ENCODE results near the gene MT4. TPM values are rescaled to one million over a fixed set of nuclear protein-coding genes. Genes with fewer than 3 reads are reported as not detected.

MT4 gene
- polyA plus RNA-seq, 1 of the 3 experiments (the other 2 are of a cell fraction) = not detected

DNA sequence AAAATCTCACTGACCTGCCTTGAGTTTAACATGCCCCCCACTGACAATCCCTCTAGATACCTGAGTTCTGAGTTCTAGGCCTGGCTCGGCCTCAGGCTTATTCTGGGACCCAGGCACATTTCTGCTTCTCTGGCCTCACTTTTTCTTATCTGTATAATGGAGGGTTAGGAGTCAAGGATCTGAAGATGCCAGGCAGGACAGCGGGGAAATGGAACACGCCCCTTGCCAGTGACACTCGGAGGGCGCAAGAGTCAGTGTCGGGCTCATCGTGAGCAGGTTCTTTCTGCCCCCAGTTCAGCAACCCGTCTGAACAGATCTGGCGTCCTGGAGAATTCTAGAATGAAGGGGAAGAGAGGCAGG, 23.9 kb downstream of the MT4 start:
- WGBS (ENCODE audit: low lambda C conversion rate) = 34% methylated on average over 9 of the region's 9 CpGs
- peaks cover 0 to 8% of the 10 kb centered on the region in 2 experiments; a peak in 1 of 4 replicates for H3K4me1 ChIP-seq (ENCODE audit: control insufficient read depth in 1 of 2, insufficient read depth in 2 of 2, low read depth in 1 of 2, low read length in 1 of 2)
- no peak for DNase-seq
- no peak overlapping the region for H3K9ac ChIP-seq
- H3K36me3 ChIP-seq (replicated peaks in 1 of 2; ENCODE audit: control insufficient read depth in 1 of 2, insufficient read depth in 2 of 2, low read length in 1 of 2) = no peaks in the 10 kb centered on the region
- no peak overlapping the region for H3K27ac ChIP-seq (ENCODE audit: low read depth in 2 of 2, low read length in 1 of 2)
- no peaks in the 10 kb centered on the region for H3F3A ChIP-seq (replicated peaks; ENCODE audit: insufficient read depth)
- no peak overlapping the region for H2AFZ ChIP-seq (ENCODE audit: low read depth)
- ChIA-PET CTCF (interaction anchor here (1.0 to 4.1 kb wide), 3 partner anchors 12 to 114 kb away, joined by 4 to 28 read pairs (median 5); no protein-coding TSS in a partner anchor), POLR2A (no interaction called here)
- H4K20me1 ChIP-seq (ENCODE audit: insufficient read depth) = no peaks in the 10 kb centered on the region
- H3K4me3 ChIP-seq (ENCODE audit: low read depth in 2 of 2, low read length in 1 of 2) = peak overlapping the region; percentile 49 to 74; a peak in 3 of 4 replicates
- no peaks in the 10 kb centered on the region for H3K9me2 ChIP-seq
- H3K4me2 ChIP-seq = peak overlapping the region; percentile 93
- TF ChIP-seq FOXJ3 (CRISPR knock-in tag; IDR thresholded peaks at IDR 0.05) (no peak), EZH2phosphoT487 (IDR thresholded peaks at IDR 0.05; ENCODE audit: borderline replicate concordance, low read depth) (no peak), RCOR1 (IDR thresholded peaks at IDR 0.05; ENCODE audit: low read length) (no peak), SIN3A (IDR thresholded peaks at IDR 0.05; ENCODE audit: borderline replicate concordance, low read depth, low read length) (no peak), RAD21 (IDR thresholded peaks at IDR 0.05; ENCODE audit: low read length) (no peak), FOXM1 (IDR thresholded peaks at IDR 0.05; ENCODE audit: low read depth) (no peak), MEF2A (IDR thresholded peaks at IDR 0.05; ENCODE audit: borderline replicate concordance, low read depth) (no peak)
- TF ChIP-seq, protein P1, sequence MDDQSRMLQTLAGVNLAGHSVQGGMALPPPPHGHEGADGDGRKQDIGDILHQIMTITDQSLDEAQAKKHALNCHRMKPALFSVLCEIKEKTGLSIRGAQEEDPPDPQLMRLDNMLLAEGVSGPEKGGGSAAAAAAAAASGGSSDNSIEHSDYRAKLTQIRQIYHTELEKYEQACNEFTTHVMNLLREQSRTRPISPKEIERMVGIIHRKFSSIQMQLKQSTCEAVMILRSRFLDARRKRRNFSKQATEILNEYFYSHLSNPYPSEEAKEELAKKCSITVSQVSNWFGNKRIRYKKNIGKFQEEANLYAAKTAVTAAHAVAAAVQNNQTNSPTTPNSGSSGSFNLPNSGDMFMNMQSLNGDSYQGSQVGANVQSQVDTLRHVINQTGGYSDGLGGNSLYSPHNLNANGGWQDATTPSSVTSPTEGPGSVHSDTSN (IDR thresholded peaks at IDR 0.05) = no peak
- TF ChIP-seq, protein P2, sequence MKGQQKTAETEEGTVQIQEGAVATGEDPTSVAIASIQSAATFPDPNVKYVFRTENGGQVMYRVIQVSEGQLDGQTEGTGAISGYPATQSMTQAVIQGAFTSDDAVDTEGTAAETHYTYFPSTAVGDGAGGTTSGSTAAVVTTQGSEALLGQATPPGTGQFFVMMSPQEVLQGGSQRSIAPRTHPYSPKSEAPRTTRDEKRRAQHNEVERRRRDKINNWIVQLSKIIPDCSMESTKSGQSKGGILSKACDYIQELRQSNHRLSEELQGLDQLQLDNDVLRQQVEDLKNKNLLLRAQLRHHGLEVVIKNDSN (IDR thresholded peaks at IDR 0.05; ENCODE audit: borderline replicate concordance, low read depth) = no peak
- no peaks in the 10 kb centered on the region; the same call in 1 of the 2 replicates for H3K27me3 ChIP-seq (ENCODE audit: insufficient read depth)
- no peaks in the 10 kb centered on the region for H3K9me3 ChIP-seq
- H3K79me2 ChIP-seq (ENCODE audit: insufficient read depth) = no peaks in the 10 kb centered on the region

DNA sequence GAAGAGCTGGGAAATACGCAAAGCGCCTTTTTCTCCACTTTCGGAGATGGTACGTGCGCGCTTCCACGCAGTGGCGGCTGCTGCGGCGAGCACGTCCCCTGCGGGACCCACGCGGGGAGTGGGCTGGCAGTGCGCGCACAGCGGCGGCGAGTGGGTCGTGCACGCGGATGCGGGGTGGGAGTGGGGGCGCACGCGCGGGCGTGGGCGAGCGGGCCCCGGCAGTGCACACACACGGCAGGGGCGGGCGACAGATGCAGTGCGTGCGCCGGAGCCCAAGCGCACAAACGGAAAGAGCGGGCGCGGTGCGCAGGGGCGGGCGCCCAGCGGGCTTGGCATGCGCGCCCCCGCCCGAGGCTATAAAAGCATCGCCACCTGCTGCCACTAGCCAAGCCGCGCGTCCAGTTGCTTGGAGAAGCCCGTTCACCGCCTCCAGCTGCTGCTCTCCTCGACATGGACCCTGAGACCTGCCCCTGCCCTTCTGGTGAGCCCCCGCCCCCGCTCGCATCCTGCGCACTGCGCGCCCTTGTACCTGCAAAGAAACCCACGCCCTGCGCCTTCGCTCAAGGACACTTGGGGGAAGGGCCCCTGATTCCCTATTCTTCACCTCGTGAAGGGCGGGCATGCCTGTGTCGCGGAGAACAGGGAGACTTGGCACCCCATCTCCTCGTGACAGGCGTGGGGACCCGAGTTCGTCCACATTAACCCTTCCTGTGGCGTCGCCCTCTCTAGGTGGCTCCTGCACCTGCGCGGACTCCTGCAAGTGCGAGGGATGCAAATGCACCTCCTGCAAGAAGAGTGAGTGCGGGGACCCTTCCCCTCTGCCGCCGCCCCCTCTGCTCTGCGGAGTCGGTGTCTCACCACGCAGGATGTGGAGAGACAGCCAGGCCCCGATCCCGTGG, 24.5 kb downstream of the MT4 start, which contains the start of gene MT3:
Gene MT3 (plus strand): TSS at position 388 of the 899 bp plus-strand sequence. CDS start 63 bp downstream, at position 451.
- H3K4me3 ChIP-seq (ENCODE audit: low read depth in 2 of 2, low read length in 1 of 2) = peak within 1 kb of the TSS; percentile 49 to 74
- no peaks in the 10 kb centered on the region for H4K20me1 ChIP-seq (ENCODE audit: insufficient read depth)
- no peaks in the 10 kb centered on the region for H3K9me2 ChIP-seq
- H3K27me3 ChIP-seq (ENCODE audit: insufficient read depth) = no peaks in the 10 kb centered on the region; the same call in 1 of the 2 replicates
- H2AFZ ChIP-seq (ENCODE audit: low read depth) = no peak within 1 kb of the TSS
- peaks cover 0 to 8% of the 10 kb centered on the region in 2 experiments; a peak in 1 of 4 replicates for H3K4me1 ChIP-seq (ENCODE audit: control insufficient read depth in 1 of 2, insufficient read depth in 2 of 2, low read depth in 1 of 2, low read length in 1 of 2)
- POLR2A ChIA-PET = no interaction called here
- H3K9me3 ChIP-seq = no peaks in the 10 kb centered on the region
- WGBS (ENCODE audit: low lambda C conversion rate) = 16% methylated on average over 39 of the region's 87 CpGs
- H3K79me2 ChIP-seq (ENCODE audit: insufficient read depth) = no peaks in the 10 kb centered on the region
- peak within 1 kb of the TSS; percentile 93 for H3K4me2 ChIP-seq
- H3K9ac ChIP-seq = no peak within 1 kb of the TSS
- no peaks in the 10 kb centered on the region for H3K36me3 ChIP-seq (replicated peaks in 1 of 2; ENCODE audit: control insufficient read depth in 1 of 2, insufficient read depth in 2 of 2, low read length in 1 of 2)
- CTCF ChIA-PET = interaction anchor here (1.0 to 4.1 kb wide), 3 partner anchors 12 to 113 kb away, joined by 4 to 28 read pairs (median 5); no protein-coding TSS in a partner anchor
- no peak within 1 kb of the TSS for H3K27ac ChIP-seq (ENCODE audit: low read depth in 2 of 2, low read length in 1 of 2)
- H3F3A ChIP-seq (replicated peaks; ENCODE audit: insufficient read depth) = no peaks in the 10 kb centered on the region
- peak; percentile 64 for DNase-seq
- TF ChIP-seq ELF1 (IDR thresholded peaks at IDR 0.05) (no peak), RCOR1 (IDR thresholded peaks at IDR 0.05; ENCODE audit: low read length) (no peak), CHD2 (IDR thresholded peaks at IDR 0.05; ENCODE audit: low read length, partially characterized antibody) (no peak), FOXJ3 (CRISPR knock-in tag; IDR thresholded peaks at IDR 0.05) (no peak), RXRA (IDR thresholded peaks at IDR 0.05; ENCODE audit: borderline replicate concordance, low read depth) (no peak), SIN3A (IDR thresholded peaks at IDR 0.05; ENCODE audit: borderline replicate concordance, low read depth, low read length) (no peak), NFIC (IDR thresholded peaks at IDR 0.05; ENCODE audit: borderline replicate concordance) (no peak), TEAD4 (IDR thresholded peaks at IDR 0.05; ENCODE audit: borderline replicate concordance, insufficient read depth) (no peak), POLR2AphosphoS5 (IDR thresholded peaks at IDR 0.05; ENCODE audit: low read depth, low read length) (no peak), SMC3 (IDR thresholded peaks at IDR 0.05; ENCODE audit: low read depth, low read length) (no peak), RAD21 (IDR thresholded peaks at IDR 0.05; ENCODE audit: low read length) (no peak), MEF2A (IDR thresholded peaks at IDR 0.05; ENCODE audit: borderline replicate concordance, low read depth) (no peak), RFX5 (IDR thresholded peaks at IDR 0.05; ENCODE audit: low read length) (no peak)
- TF ChIP-seq, protein P3, sequence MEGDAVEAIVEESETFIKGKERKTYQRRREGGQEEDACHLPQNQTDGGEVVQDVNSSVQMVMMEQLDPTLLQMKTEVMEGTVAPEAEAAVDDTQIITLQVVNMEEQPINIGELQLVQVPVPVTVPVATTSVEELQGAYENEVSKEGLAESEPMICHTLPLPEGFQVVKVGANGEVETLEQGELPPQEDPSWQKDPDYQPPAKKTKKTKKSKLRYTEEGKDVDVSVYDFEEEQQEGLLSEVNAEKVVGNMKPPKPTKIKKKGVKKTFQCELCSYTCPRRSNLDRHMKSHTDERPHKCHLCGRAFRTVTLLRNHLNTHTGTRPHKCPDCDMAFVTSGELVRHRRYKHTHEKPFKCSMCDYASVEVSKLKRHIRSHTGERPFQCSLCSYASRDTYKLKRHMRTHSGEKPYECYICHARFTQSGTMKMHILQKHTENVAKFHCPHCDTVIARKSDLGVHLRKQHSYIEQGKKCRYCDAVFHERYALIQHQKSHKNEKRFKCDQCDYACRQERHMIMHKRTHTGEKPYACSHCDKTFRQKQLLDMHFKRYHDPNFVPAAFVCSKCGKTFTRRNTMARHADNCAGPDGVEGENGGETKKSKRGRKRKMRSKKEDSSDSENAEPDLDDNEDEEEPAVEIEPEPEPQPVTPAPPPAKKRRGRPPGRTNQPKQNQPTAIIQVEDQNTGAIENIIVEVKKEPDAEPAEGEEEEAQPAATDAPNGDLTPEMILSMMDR (IDR thresholded peaks at IDR 0.05) = no peak
- TF ChIP-seq, protein P4, sequence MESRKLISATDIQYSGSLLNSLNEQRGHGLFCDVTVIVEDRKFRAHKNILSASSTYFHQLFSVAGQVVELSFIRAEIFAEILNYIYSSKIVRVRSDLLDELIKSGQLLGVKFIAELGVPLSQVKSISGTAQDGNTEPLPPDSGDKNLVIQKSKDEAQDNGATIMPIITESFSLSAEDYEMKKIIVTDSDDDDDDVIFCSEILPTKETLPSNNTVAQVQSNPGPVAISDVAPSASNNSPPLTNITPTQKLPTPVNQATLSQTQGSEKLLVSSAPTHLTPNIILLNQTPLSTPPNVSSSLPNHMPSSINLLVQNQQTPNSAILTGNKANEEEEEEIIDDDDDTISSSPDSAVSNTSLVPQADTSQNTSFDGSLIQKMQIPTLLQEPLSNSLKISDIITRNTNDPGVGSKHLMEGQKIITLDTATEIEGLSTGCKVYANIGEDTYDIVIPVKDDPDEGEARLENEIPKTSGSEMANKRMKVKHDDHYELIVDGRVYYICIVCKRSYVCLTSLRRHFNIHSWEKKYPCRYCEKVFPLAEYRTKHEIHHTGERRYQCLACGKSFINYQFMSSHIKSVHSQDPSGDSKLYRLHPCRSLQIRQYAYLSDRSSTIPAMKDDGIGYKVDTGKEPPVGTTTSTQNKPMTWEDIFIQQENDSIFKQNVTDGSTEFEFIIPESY (IDR thresholded peaks at IDR 0.05; ENCODE audit: borderline replicate concordance, low read depth) = no peak
